Panc1 (cell line): ENCODE results near the gene MCF2L2. TPM values are rescaled to one million over a fixed set of nuclear protein-coding genes. Genes with fewer than 3 reads are reported as not detected.

Source experiments
- ATAC-seq: fragments of 200-7000 bp; cut with Tn5 transposase; 2 replicates; pipeline ENCODE4 v1.9.1; 2020; ENCODE audit warnings: mild to moderate bottlenecking, moderate library complexity
- BruUV-seq: library from RNA; stranded (reverse); fragments of 400-500 nt; replicated peaks from 2 replicates; lab custom pipeline; 2021; lab: Mats Ljungman, UMichigan
- CTCF ChIA-PET: fragments of 300-600 bp; sonication (Branson Sonifier 250); formaldehyde crosslinking; loops from one replicate; lab custom pipeline; 2022; ENCODE audit warnings: antibody characterized with exemption; lab: Charles Lee
- POLR2A ChIA-PET: fragments of 300-600 bp; sonication (Branson Sonifier 250); formaldehyde crosslinking; loops from one replicate; lab custom pipeline; 2022; ENCODE audit warnings: antibody characterized with exemption; lab: Charles Lee
- DNase-seq: peaks from one replicate; pipeline ENCODE4 v3.0.0-alpha.2; 2010; ENCODE audit warnings: low read depth, low spot score
- H3K27ac ChIP-seq: 2 replicates; pipeline ENCODE4 v1.5.1; 2011; ENCODE audit warnings: mild to moderate bottlenecking, low read length, inconsistent platforms
- H3K27me3 ChIP-seq: fragments of 200-500 bp; sonication (Bioruptor generic); 2 replicates; pipeline ENCODE4 v1.6.0; 2014; ENCODE audit warnings: low read length, inconsistent platforms; ENCODE audit not compliant: control insufficient read depth, insufficient read depth
- H3K36me3 ChIP-seq: fragments of 200-500 bp; sonication (Bioruptor generic); 2 replicates; pipeline ENCODE4 v1.5.1; 2014; ENCODE audit warnings: inconsistent platforms, mild to moderate bottlenecking, low read length, moderate library complexity; ENCODE audit not compliant: control insufficient read depth, insufficient read depth
- H3K4me1 ChIP-seq: 2 replicates; pipeline ENCODE4 v1.5.1; 2011; ENCODE audit warnings: inconsistent platforms, mild to moderate bottlenecking, low read length, moderate library complexity; ENCODE audit not compliant: control insufficient read depth, insufficient read depth
- H3K4me3 ChIP-seq, 2 experiments: 2 replicates each; pipeline ENCODE4 v1.5.1; 2011 to 2012; ENCODE audit warnings: low read depth in 2 of 2, low read length in 2 of 2, mild to moderate bottlenecking in 2 of 2, inconsistent platforms in 1 of 2, moderate library complexity in 1 of 2
- H3K9me3 ChIP-seq: fragments of 200-500 bp; sonication (Bioruptor generic); 2 replicates; pipeline ENCODE4 v1.5.1; 2014; ENCODE audit warnings: low read depth, mild to moderate bottlenecking, inconsistent platforms, low read length, moderate library complexity; ENCODE audit not compliant: control insufficient read depth, insufficient read depth
- CTCF ChIP-seq: fragments of 450-650 bp; IDR thresholded peaks from 2 replicates; pipeline ENCODE4 v1.5.1; 2017; ENCODE audit warnings: mild to moderate bottlenecking
- POLR2AphosphoS5 ChIP-seq: IDR thresholded peaks from 2 replicates; pipeline ENCODE4 v1.6.1; 2012; ENCODE audit warnings: mild to moderate bottlenecking, low read depth, low read length, moderate library complexity
- REST ChIP-seq, 2 experiments: IDR thresholded peaks; 2 replicates each; pipeline ENCODE4 v1.6.1; 2011 to 2012; ENCODE audit warnings: low read depth in 2 of 2, control low read depth in 1 of 2, low read length in 1 of 2, mild to moderate bottlenecking in 1 of 2, moderate library complexity in 1 of 2; ENCODE audit not compliant: insufficient read depth in 1 of 2
- SIN3A ChIP-seq: IDR thresholded peaks from 2 replicates; pipeline ENCODE4 v1.6.1; 2012; ENCODE audit warnings: low read depth, mild to moderate bottlenecking, low read length, moderate library complexity, borderline replicate concordance; ENCODE audit not compliant: insufficient read depth
- TCF7L2 ChIP-seq: IDR thresholded peaks from 2 replicates; pipeline ENCODE4 v1.6.1; 2011; ENCODE audit warnings: mild to moderate bottlenecking, low read depth, low read length, inconsistent platforms
- in situ Hi-C: cut with HindIII; loops from 2 replicates; pipeline ENCODE4 v1.10.0; 2016; ENCODE audit warnings: low sequenced_read_pairs, low pct_unique_long_range_greater_than_20kb
- intact Hi-C: fragments of 100-400 bp; cut with micrococcal nuclease; formaldehyde crosslinking; loops from one replicate; pipeline ENCODE4 v1.10.0; 2022; ENCODE audit not compliant: unreplicated experiment
- total RNA-seq: library from RNA; stranded (reverse); gene quantifications from one replicate; pipeline ENCODE4 v1.2.1, GENCODE V29; 2021; ENCODE audit not compliant: unreplicated experiment

MCF2L2 gene
- total RNA-seq, 1 experiment from 2014 or later = 1.0 TPM

- no peaks in the 10 kb centered on the region for H3K4me1 ChIP-seq
- H3K9me3 ChIP-seq = peaks cover 16% of the 10 kb centered on the region; the same call in 1 of the 2 replicates
- DNase-seq (no peak), ATAC-seq (no peak)
- ChIA-PET CTCF (no interaction called here), POLR2A (no interaction called here)
- intact Hi-C loops = no loop called here
- no peaks in the 10 kb centered on the region for H3K36me3 ChIP-seq
- no peaks in the 10 kb centered on the region for H3K27me3 ChIP-seq
- in situ Hi-C loops = no loop called here
- no peak overlapping the region for H3K27ac ChIP-seq
- no peak overlapping the region for H3K4me3 ChIP-seq
- BruUV-seq = no TSS peak
- no peak for TF ChIP-seq POLR2AphosphoS5
- no peak for TF ChIP-seq CTCF
- no peak for TF ChIP-seq SIN3A
- TF ChIP-seq TCF7L2 = no peak
- TF ChIP-seq REST (IDR thresholded peaks at IDR 0.05; ENCODE audit: insufficient read depth in 1 of 2, low read depth in 2 of 2, low read length in 1 of 2) = no peak
Observed at GRCh38 chr3:183202004-183202722, 226.3 kb downstream of the MCF2L2 start.

- no peak for TF ChIP-seq SIN3A
- no peak for TF ChIP-seq POLR2AphosphoS5
- TF ChIP-seq TCF7L2 = no peak
- no peak for TF ChIP-seq CTCF
- no peak for TF ChIP-seq REST (IDR thresholded peaks at IDR 0.05; ENCODE audit: insufficient read depth in 1 of 2, low read depth in 2 of 2, low read length in 1 of 2)
- H3K4me1 ChIP-seq = peaks cover 7% of the 10 kb centered on the region
- no peak for DNase-seq
- no peaks in the 10 kb centered on the region for H3K27me3 ChIP-seq
- BruUV-seq = no TSS peak
- no peak overlapping the region for H3K4me3 ChIP-seq
- ChIA-PET CTCF (no interaction called here), POLR2A (interaction anchor here (0.7 kb wide), 2 partner anchors 101 to 651 kb away, joined by 4 to 6 read pairs; no protein-coding TSS in a partner anchor)
- no peaks in the 10 kb centered on the region for H3K36me3 ChIP-seq
- ATAC-seq = no peak
- peaks cover 15% of the 10 kb centered on the region; the same call in 1 of the 2 replicates for H3K9me3 ChIP-seq
- H3K27ac ChIP-seq = no peak overlapping the region
- in situ Hi-C loops (no loop called here), intact Hi-C loops (no loop called here)
Observed at GRCh38 chr3:183198939-183199338, 229.5 kb downstream of the MCF2L2 start.
